HG03469 (cell line): ENCODE results near the gene APOL3.
"Not testable (repeated sequence)": the region's sequence is repeated elsewhere in the genome, so short reads cannot be mapped to it uniquely, and the experiment has no call there.

Experiments used
- ATAC-seq: cut with Tn5 transposase; IDR thresholded peaks from one replicate; pipeline ENCODE4 v1.9.1; 2021; ENCODE audit warnings: mild to moderate bottlenecking, moderate library complexity, moderate number of reproducible peaks; ENCODE audit not compliant: unreplicated experiment

APOL3 gene

DNA sequence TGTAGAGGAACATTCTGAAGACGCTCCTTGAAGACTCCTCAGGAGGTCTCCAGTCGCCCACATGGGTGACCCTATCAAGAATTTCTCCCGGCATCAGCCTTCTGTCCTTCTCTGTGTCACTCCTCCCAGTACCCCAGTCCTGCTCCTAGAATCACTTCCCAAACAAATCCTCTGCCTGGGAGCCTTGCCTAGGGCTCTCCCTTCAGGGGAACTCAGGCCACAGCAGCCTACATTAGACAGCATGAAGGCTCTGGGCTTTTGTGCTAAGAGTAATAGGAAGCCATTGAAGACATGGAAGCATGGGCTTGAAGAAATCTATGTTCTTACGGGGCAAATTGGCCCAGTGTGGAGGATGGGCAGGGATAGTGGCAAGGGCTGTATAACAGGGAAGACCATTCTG is 21.8 kb downstream of the APOL3 start:
- ATAC-seq: not testable (repeated sequence)

- ATAC-seq: no peak
Measured at GRCh38 chr22:36136988-36137387, 23.6 kb downstream of the APOL3 start.

DNA sequence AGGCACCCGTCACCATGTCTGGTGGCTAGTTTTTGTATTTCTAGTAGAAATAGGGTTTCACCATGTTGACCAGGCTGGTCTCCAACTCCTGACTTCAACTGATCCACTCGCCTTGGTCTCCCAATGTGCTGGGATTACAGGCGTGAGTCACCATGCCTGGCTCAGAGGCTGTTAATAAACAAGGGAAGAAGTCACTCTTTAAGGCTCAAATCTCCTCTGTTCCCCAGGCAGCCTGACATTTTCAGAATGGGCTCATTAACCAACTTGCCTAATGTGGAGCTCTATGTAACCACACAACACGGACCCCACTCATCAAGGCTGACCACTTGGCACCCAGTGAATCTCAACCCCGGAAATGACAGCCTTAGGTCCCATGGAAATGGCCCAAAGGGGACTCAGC is 24.1 kb downstream of the APOL3 start:
- no peak for ATAC-seq

DNA sequence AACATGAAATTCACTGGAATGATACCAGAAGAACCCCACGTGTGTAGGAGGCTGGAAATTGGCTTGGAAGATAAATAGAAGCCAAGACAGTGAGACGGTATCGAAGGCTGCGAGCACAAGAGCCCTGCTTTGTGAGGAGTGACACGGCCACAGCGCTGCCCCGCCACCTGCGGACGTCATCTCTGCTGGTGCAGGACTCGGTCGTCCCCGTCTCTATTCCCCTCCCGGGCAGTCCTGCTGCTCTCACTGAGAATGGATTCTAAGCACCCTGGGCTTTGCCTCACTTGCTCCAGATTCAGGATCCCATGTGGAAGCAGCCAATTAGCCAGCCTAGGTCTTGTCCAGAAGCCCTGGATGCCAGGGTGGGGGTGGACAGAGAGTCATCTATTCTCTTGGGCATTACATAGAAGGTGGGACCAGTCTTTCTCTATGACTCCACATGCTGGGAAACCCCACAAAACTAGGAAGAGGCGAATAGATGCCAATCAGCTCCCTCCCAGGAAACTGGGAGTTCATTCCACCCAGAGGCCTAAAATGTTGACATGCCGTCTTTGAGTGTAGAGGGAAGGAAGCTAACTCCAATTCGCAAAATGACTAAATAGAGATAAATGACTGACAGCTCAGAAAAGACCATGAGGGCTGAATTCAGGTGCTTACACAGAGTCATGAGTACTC is 25.1 kb downstream of the APOL3 start:
- no peak for ATAC-seq

- ATAC-seq: no peak
Measured at GRCh38 chr22:36134182-36134581, 26.4 kb downstream of the APOL3 start.

- no peak for ATAC-seq
Measured at GRCh38 chr22:36131907-36132306, 28.6 kb downstream of the APOL3 start.

DNA sequence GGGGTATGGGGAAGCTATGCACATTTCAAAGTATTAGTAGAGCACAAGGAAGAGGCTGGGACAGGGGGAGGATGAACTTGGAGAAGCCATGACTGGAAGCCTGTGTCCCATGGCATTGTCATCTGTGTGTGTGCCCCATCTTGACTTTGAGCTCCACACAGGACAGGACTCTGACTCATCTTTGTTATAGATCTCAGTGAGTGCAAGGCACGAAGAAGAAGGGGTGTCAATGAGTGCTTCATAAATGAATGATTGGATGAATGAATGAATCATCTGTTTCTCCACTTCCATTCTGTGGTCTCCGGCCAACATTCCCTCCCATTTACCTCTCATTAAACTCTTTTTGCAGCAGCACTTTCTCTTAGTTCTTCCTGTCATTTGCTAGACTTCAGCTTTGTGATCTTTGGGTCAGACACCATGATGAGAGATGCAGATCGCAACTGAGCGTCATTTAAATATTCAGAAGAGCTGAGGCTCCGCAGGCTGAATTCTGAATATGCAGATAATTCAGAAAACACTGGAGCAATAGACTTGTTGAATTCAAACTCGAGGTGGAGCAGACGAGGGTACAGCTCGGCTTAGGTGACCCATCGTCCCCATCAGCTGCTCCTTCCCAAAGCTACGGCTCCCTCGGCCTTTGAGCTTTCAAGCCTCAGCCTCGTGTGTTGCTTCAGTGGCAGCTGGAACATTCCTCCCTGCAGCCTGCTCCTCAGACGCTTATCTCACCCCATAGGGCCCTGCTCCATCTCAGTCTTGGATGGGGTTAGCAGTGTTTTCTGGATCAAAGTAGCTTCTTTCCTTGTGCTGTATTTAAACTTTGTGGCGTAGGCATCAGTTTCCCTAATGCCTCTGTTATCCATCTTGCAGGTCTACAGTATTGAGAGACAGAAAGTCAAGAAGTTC is 30.8 kb downstream of the APOL3 start:
- ATAC-seq: no peak

- ATAC-seq: no peak
Measured at GRCh38 chr22:36129071-36129470, 31.5 kb downstream of the APOL3 start.

DNA sequence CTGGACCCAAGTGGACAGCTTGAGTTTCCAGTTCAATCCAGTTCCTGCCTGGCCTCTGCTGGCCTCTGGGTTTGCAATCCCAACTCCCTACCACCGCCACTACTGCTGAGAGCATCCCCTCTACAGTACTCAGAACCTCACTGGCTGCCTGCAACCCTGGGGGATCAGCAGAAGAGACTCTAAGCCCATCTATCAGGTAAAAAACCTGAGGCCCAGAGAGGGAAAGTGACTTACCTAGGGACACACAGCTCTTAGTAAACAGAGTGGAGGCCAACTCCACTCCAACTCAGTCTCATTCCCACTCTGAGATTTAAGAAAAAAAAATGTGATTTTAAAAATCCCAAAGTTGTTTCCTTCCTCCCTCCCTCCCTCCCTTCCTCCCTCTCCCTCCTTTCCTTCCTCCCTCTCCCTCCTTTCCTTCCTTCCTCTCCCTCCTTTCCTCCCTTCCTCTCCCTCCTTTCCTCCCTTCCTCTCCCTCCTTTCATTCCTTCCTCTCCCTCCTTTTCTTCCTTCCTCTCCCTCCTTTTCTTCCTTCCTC is 34.5 kb downstream of the APOL3 start:
- no peak for ATAC-seq

- ATAC-seq: no peak
Measured at GRCh38 chr22:36125434-36125833, 35.1 kb downstream of the APOL3 start.

- ATAC-seq: no peak
Measured at GRCh38 chr22:36124666-36125065, 35.9 kb downstream of the APOL3 start.

- ATAC-seq: no peak
Measured at GRCh38 chr22:36123673-36124630, 36.6 kb downstream of the APOL3 start.

- ATAC-seq: not testable (repeated sequence)
Measured at GRCh38 chr22:36120621-36121351, 39.8 kb downstream of the APOL3 start.

- ATAC-seq: no peak
Measured at GRCh38 chr22:36117053-36117554, 43.5 kb downstream of the APOL3 start.

DNA sequence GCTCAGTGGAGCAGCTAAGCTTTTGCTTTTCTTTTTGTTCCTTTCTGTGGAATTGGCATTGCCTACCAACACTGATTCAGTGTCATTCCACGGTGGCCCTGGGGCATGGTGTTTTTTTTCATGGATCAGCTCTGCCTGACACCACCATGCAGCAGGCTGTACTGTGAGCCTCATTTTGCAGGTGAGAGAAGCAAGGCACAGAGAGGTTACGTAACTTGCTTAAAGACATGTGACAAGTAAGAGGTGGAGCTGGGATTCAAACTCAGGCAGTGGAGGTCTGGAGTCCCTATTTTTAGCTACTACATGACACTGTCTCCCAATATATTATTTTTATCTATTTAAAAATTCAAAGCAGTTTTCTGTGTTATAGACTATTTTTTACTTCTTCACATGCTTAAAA is 44.4 kb downstream of the APOL3 start:
- no peak for ATAC-seq

- ATAC-seq: no peak
Measured at GRCh38 chr22:36113121-36113520, 47.4 kb downstream of the APOL3 start.

GRCh38 chr22:36111316-36111715 is 49.2 kb downstream of the APOL3 start:
- no peak for ATAC-seq

GRCh38 chr22:36110306-36110881 is 50.2 kb downstream of the APOL3 start:
- no peak for ATAC-seq

DNA sequence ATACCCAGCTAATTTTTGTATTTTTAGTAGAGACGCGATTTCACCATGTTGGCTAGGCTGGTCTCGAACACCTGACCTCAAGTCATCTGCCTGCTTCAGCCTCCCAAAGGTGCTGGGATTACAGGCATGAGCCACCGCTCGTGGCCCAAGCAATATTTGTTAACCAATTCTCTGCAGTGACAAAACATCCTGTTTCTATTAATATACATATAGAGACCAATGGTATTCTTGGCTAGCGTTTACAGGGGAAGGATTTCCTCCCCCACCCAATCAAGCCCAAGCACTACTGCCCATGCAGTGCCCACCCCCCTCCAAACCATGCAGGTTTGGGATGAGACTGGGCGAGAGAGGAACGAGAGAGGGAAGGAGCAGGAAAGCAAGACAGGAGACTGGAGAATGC is 53.1 kb downstream of the APOL3 start:
- ATAC-seq: no peak

DNA sequence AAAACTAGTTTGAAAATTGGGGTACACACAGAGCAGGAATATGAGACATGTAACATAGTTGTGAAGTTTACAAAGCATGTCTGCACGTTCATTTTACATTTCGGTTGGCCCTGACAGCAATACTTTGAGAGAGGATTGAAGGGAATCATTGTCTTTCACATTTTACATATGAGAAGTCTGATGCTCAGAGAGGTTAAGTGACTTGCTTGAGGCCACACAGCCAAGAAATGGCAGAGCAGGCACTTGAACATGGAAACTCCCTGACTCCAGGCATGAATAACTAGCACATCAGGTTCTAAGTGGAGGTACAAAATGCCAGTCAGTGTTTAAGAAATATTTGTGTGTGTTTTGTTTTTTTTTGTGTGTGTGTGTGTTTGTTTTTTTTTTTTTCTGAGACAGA is 53.6 kb downstream of the APOL3 start:
- ATAC-seq: no peak
